Muscle layer of duodenum (tissue), 2 donors: Measurements from ENCODE around the gene SH3GLB2.

Experiments
- H3K27ac ChIP-seq: one replicate; pipeline ENCODE4 v1.7.0; 2013; ENCODE audit warnings: mild to moderate bottlenecking, low read length
- H3K27me3 ChIP-seq: one replicate; pipeline ENCODE4 v1.7.0; 2013; ENCODE audit warnings: low read depth, mild to moderate bottlenecking, control low read depth, low read length
- H3K36me3 ChIP-seq, 2 donors: one replicate each; pipeline ENCODE4 v1.7.0; 2013; ENCODE audit warnings: low read length in 2 of 2, control low read depth in 1 of 2, mild to moderate bottlenecking in 1 of 2; ENCODE audit not compliant: insufficient read depth in 2 of 2, control insufficient read depth in 1 of 2
- H3K4me1 ChIP-seq, 2 donors: one replicate each; pipeline ENCODE4 v1.7.0; 2013; ENCODE audit warnings: low read length in 2 of 2, mild to moderate bottlenecking in 2 of 2, control low read depth in 1 of 2, moderate library complexity in 1 of 2; ENCODE audit not compliant: insufficient read depth in 2 of 2, control insufficient read depth in 1 of 2
- H3K4me3 ChIP-seq, 2 donors: one replicate each; pipeline ENCODE4 v1.7.0; 2013; ENCODE audit warnings: low read length in 2 of 2, low read depth in 1 of 2, mild to moderate bottlenecking in 1 of 2
- H3K9me3 ChIP-seq, 2 donors: one replicate each; pipeline ENCODE4 v1.7.0; 2013; ENCODE audit warnings: low read length in 2 of 2, control low read depth in 1 of 2, mild to moderate bottlenecking in 1 of 2; ENCODE audit not compliant: control insufficient read depth in 1 of 2
- donor health status: healthy.

SH3GLB2 gene

DNA sequence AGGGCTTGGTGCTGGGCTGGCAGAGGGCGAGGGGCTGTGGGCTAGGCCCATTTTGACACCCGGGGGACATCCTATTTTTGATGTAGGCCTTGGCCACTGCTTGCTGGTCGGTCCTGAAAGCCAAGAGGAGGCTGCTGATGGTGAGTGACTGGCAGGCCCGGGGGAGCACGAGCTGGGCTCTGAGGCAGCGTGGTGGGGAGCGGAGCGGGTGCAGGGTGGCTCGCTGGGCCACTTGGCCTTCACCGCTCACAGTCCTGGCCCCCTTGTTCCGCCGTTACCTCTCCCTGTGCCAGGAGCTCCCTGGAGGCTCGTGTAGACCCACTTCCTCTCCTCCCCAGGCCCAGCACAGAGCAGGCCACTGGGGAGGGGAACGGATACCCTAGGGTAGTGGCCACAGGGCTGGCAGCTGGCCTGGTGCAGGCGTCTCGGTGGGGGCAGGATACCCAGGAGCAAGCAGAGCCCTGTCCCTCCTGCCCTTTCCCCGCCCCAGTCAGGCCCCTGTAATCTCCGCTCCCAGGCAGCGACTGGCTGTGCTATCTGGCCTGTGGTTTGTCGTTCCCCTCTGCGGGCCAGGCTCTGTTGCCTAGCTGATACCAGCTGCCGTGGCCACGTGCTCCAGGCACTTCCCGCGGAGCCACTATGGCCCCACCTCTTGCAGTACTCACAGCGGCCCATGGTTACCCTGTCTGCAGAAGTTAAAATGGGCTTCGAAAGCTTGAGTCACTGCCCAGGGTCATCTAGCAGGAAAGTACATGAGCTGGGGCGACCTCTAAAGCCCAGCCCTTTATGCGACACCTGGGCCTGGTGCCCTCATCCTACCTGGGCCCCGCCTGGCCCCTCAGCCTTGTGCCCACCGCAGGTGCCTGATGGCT is 41.1 kb upstream of the SH3GLB2 start:
- no peak overlapping the region for H3K27ac ChIP-seq
- no peak overlapping the region for H3K4me3 ChIP-seq
- peaks cover 6 to 59% of the 10 kb centered on the region in 2 donors for H3K36me3 ChIP-seq
- H3K27me3 ChIP-seq, result no peaks in the 10 kb centered on the region
- H3K9me3 ChIP-seq, result no peaks in the 10 kb centered on the region
- no peaks in the 10 kb centered on the region for H3K4me1 ChIP-seq

DNA sequence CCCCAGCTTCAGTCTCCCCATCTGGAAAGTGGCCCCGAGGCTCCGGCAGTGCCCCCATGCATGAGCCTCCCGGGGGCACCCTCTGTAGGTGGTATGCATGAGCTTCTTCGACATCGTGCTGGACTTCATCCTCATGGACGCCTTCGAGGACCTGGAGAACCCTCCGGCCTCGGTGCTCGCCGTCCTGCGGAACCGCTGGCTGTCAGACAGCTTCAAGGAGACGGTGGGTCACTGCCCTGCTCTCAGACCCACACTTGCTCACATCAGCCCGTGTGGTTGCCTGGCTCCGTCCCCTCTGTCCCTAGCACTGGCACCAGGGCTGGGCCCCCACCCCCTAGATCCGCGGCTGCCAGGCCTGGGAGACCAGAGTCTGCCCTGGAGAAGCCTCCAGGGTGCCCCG is 40.0 kb upstream of the SH3GLB2 start:
- peaks cover 10 to 68% of the 10 kb centered on the region in 2 donors for H3K36me3 ChIP-seq
- H3K4me3 ChIP-seq, result no peak overlapping the region
- no peak overlapping the region for H3K27ac ChIP-seq
- H3K4me1 ChIP-seq, result no peaks in the 10 kb centered on the region
- no peaks in the 10 kb centered on the region for H3K27me3 ChIP-seq
- no peaks in the 10 kb centered on the region for H3K9me3 ChIP-seq

DNA sequence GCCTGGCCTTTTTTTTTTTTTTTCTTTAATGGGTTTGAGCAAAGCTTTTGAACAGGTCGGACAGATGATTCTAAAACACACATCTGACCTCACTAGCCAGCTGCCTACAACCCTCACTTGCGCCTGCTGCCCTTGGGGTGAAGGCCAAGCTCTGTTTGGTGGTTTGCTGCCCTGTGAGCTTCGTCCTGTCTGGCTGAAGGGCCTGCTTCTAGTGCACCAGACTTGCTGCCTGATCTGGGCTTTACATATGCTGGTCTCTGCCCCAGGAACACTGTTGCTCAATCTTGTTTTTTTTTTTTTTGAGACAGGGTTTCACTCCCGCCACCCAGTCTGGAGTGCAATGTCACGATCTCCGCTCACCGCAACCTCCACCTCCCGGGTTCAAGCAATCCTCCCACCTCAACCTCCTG is 36.4 kb upstream of the SH3GLB2 start:
- no peak overlapping the region for H3K27ac ChIP-seq
- no peaks in the 10 kb centered on the region for H3K9me3 ChIP-seq
- H3K36me3 ChIP-seq, result peaks cover 21 to 82% of the 10 kb centered on the region in 2 donors
- H3K4me1 ChIP-seq, result no peaks in the 10 kb centered on the region
- H3K27me3 ChIP-seq, result no peaks in the 10 kb centered on the region
- H3K4me3 ChIP-seq, result no peak overlapping the region

DNA sequence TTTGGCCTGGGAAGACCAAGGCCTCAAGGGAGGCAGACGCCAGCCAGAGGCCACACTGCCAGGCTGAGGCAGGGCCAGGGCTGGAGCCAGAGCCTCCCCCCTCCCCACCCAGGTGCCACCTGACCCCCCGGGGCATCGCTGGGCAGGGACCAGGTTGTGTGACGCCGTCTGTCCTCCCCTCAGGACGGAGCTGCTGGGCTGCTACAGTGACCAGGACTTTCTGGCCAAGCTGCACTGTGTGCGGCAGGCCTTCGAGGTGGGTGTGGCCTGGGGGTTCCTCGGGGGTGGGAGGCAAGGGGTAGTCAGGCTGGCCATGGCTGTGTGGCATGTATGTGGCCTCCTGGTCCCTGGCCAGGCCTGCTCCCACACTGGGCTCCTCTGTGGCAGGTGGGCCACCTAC is 34.9 kb upstream of the SH3GLB2 start:
- Histone ChIP-seq H3K36me3 (peaks cover 24 to 75% of the 10 kb centered on the region in 2 donors), H3K27ac (no peak overlapping the region), H3K9me3 (no peaks in the 10 kb centered on the region), H3K27me3 (no peaks in the 10 kb centered on the region), H3K4me3 (no peak overlapping the region), H3K4me1 (no peaks in the 10 kb centered on the region)

DNA sequence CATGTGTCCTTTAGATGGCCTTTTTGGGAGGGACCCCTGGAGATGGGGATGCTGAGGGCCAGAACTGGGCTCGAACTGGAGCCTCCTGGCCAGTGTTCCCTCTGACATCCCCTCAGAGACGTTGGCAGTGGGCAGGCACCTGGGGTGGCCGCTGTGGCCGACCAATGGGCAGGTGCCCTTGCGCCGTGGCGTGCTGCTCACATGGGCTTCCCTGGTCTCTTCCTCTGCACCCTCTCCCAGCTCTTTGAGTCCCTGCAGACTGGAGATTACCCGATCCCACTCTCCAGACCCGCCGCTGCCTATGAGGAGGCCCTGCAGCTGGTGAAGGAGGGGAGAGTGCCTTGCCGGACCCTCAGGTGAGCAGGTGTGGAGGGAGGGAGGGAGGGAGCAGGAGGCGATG is 32.9 kb upstream of the SH3GLB2 start:
- Histone ChIP-seq H3K9me3 (no peaks in the 10 kb centered on the region), H3K4me1 (no peaks in the 10 kb centered on the region), H3K27ac (no peak overlapping the region), H3K4me3 (no peak overlapping the region), H3K27me3 (no peaks in the 10 kb centered on the region), H3K36me3 (peaks cover 23 to 69% of the 10 kb centered on the region in 2 donors)

DNA sequence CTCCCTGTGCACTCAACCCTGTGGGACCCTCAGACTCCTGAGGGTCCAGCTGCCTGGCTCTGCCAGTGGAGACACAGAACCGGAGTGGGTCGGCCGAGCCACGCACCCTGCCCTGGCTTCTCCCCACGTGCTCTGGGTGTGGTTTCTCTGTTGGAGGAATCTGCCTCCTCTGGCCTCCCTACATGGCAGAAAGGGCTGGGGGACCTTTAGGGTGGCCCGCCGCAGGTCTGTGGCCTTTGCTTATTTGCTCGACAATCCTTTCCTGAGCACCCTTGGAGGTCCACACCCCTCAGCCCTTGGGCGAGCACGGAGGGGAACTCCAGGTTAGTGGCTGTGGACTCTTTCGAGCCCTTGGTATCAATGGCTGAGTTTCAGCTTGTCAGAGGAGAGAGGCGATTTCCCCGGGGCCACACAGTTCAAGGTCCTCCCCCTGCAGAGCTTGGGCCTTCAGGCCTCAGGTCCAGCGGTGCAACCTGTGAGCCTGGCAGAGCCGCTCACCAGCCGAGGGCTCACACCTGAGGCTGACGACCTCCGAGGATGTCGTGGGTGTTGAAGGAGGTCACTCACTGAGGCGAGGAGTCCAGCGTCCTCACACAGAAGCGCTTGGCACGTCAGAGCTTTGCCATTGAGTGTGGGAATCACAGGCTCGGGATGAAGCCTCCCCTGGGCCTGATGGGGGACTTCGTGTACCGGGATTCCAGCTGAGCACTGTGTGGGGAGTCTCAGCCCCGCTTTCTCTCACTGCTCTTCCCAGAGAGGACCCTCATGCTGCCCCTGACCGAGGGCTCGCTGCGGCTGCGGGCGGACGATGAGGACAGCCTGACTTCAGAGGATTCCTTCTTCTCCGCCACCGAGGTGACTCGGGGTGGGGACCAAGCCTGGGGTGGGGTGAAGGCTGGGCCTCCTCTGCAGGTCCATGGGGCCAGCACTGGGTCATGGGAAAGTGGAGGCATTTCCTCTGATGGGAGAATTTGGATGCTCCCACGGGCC is 32.0 kb upstream of the SH3GLB2 start:
- H3K27ac ChIP-seq, result no peak overlapping the region
- H3K4me3 ChIP-seq, result no peak overlapping the region
- no peaks in the 10 kb centered on the region for H3K4me1 ChIP-seq
- H3K27me3 ChIP-seq, result no peaks in the 10 kb centered on the region
- no peaks in the 10 kb centered on the region for H3K9me3 ChIP-seq
- peaks cover 18 to 60% of the 10 kb centered on the region in 2 donors for H3K36me3 ChIP-seq

DNA sequence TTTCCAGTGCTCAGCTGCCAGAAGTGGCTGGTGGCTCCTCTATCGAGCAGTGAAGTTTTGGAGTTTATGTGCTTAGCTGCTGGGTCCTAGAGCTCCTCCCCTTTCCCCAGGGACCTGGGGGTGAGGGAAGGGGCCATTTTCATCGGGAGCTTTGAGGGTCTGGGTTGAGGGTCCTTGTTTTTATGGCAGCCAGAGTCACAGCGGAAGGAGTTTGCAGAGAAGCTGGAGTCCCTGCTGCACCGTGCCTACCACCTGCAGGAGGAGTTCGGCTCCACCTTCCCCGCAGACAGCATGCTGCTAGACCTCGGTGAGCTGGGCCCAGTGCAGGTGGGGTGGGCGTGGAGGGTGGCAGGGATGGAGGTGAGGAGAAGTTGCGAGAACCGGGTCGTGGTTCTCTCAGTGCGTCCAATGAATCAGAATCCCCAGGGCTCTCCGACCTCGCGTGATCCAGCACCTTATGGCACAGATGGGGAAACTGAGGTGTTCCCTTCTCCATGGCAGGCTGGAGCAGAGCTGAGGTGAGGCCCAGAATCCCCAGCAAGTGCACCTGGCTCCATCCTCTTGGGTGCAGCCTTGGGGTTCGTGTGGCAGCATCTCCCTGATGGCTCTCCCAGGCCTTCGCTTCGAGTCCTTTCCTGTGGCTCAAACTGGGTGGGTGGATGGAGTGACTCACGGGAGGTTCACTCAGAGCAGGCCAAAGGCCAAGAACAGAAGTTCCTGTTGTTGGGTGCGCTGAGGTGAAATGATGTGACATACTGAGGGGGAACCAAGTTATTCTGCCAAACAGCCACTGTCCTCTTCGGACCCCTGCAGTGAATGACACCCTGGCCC is 31.0 kb upstream of the SH3GLB2 start:
- Histone ChIP-seq H3K27ac (no peak overlapping the region), H3K27me3 (no peaks in the 10 kb centered on the region), H3K4me1 (no peaks in the 10 kb centered on the region), H3K4me3 (no peak overlapping the region), H3K36me3 (peaks cover 22 to 58% of the 10 kb centered on the region in 2 donors), H3K9me3 (no peaks in the 10 kb centered on the region)

DNA sequence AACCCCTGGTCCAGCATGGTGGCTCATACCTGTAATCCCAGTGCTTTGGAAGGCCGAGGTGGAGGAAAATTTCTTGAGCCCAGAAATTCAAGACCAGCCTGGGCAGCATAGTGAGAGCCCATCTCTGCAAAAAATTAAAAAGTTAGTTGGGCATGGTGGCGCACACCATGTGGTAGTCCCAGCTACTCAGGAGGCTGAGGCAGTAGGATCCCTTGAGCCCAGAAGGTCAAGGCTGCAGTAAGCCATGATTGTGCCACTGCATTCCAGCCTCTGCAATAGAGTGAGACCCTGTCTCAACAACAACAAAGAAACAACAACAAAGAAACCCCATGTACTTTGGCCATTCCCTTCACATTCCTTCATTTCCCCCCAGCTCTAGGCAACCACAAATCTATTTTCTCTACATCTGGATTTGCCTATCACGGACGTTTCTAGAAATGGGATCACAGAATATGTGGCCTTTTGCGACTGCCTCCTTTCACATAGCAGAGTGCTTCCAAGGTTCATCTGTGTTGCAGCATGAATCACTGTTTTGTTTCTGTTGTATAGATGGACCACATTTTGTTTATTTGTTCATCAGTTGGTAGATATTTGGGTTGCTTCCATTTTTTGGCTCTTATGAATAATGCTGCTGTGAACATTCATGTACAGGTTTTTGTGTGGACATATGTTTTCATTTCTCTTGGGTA is 26.2 kb upstream of the SH3GLB2 start:
- Histone ChIP-seq H3K27me3 (no peaks in the 10 kb centered on the region), H3K4me1 (no peaks in the 10 kb centered on the region), H3K9me3 (no peaks in the 10 kb centered on the region), H3K27ac (no peak overlapping the region), H3K4me3 (no peak overlapping the region), H3K36me3 (peaks cover 14 to 44% of the 10 kb centered on the region in 2 donors)

DNA sequence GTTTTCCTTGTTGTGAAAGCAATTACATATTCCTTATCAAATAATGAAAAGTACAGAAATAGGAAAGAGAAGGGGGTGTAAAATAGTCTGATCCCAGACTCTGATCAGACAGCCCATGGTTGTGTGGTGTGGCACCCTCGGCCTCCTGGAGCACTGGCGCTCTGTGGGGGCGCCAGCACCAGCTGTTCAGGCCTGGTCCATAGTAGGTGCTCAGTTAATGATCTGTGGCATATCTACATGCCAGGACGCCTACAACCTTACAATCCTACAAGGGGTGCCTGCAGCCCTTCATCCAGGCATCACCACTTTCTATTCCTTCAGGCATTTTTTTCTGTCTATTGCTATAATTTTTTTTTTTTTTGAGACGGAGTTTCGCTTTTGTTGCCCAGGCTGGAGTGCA is 24.9 kb upstream of the SH3GLB2 start:
- no peaks in the 10 kb centered on the region for H3K9me3 ChIP-seq
- no peaks in the 10 kb centered on the region for H3K4me1 ChIP-seq
- peaks cover 24 to 51% of the 10 kb centered on the region in 2 donors for H3K36me3 ChIP-seq
- no peak overlapping the region for H3K27ac ChIP-seq
- H3K4me3 ChIP-seq, result no peak overlapping the region
- H3K27me3 ChIP-seq, result no peaks in the 10 kb centered on the region

DNA sequence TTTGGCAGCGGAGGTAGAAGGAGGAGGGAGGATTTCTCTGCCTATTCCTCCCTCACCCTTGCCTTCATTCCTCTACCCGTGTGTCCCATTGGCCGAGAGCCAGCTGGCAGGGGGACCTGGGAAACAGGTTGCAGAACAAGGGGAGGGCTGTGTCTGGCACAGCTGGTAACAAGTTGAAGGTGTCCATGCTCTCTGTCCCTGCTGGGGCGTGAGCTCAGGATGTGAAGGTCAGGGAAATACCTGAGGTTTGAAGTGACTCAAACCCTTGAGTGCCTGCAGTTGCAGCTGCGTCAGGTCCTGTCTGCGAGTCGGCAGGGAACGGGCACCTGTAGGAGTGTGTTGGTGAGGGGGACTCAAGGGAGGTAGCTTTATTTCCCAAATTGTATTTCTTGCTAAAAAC is 24.5 kb upstream of the SH3GLB2 start:
- no peaks in the 10 kb centered on the region for H3K27me3 ChIP-seq
- H3K4me1 ChIP-seq, result no peaks in the 10 kb centered on the region
- H3K36me3 ChIP-seq, result peaks cover 24 to 54% of the 10 kb centered on the region in 2 donors
- H3K27ac ChIP-seq, result no peak overlapping the region
- H3K9me3 ChIP-seq, result no peaks in the 10 kb centered on the region
- H3K4me3 ChIP-seq, result no peak overlapping the region
